ENCODE measurements around the gene IKZF3. TPM values are rescaled to one million over a fixed set of nuclear protein-coding genes. Genes with fewer than 3 reads are reported as not detected.

The IKZF3 gene
- total RNA-seq, 1 experiment from 2014 or later = 0.81 TPM

DNA sequence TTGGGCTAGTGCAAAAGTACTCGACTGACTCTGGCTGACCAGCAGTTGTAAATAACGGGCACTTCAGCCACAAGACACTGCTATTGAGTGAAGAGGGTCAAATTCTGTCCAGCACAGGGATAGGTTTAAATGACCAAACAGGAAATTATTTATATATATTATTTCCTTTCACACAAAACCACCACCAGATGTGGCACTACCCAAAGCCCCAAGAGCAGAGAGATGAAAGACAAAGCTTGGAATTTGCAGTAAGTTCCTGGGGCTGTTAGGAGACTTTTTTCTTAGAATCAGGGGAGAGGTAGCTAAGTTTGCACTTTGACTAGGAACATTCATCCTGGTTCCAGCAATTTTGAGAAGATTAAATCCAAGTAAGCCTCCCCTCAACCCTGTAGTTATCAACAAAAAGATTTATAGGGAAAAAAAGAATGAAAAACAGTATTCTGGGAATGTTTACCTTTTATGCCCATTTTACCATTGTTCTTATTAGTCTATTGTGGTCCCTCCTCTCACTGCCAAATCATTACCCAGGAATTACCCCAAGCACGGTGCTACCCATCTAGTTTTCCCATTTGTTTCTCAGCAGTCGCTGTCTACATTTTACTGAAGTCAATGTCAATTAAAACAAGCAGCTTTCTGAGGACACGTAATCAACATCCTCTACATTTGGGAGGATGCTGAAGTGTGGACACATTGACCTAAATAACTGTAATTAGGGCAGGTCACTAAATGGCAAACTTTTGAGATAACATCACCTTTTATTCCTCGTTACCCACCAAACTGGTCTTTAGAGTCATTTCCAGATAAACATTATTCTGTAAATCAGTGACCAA lies 82.9 kb downstream of the IKZF3 start (continued):
- TF ChIP-seq, protein P1, sequence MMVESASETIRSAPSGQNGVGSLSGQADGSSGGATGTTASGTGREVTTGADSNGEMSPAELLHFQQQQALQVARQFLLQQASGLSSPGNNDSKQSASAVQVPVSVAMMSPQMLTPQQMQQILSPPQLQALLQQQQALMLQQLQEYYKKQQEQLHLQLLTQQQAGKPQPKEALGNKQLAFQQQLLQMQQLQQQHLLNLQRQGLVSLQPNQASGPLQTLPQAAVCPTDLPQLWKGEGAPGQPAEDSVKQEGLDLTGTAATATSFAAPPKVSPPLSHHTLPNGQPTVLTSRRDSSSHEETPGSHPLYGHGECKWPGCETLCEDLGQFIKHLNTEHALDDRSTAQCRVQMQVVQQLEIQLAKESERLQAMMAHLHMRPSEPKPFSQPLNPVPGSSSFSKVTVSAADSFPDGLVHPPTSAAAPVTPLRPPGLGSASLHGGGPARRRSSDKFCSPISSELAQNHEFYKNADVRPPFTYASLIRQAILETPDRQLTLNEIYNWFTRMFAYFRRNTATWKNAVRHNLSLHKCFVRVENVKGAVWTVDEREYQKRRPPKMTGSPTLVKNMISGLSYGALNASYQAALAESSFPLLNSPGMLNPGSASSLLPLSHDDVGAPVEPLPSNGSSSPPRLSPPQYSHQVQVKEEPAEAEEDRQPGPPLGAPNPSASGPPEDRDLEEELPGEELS (CRISPR knock-in tag; IDR thresholded peaks at IDR 0.05) = no peak
- no peak for TF ChIP-seq ZBTB21 (CRISPR knock-in tag; IDR thresholded peaks at IDR 0.05; ENCODE audit: borderline replicate concordance)
- TF ChIP-seq, protein P2, sequence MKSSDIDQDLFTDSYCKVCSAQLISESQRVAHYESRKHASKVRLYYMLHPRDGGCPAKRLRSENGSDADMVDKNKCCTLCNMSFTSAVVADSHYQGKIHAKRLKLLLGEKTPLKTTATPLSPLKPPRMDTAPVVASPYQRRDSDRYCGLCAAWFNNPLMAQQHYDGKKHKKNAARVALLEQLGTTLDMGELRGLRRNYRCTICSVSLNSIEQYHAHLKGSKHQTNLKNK (CRISPR knock-in tag; IDR thresholded peaks at IDR 0.05) = no peak
- TF ChIP-seq CBFB (CRISPR knock-in tag; IDR thresholded peaks at IDR 0.05; ENCODE audit: low read depth) = no peak
- TF ChIP-seq FOXK1 (CRISPR knock-in tag; IDR thresholded peaks at IDR 0.05) = no peak
- TF ChIP-seq, protein P3, sequence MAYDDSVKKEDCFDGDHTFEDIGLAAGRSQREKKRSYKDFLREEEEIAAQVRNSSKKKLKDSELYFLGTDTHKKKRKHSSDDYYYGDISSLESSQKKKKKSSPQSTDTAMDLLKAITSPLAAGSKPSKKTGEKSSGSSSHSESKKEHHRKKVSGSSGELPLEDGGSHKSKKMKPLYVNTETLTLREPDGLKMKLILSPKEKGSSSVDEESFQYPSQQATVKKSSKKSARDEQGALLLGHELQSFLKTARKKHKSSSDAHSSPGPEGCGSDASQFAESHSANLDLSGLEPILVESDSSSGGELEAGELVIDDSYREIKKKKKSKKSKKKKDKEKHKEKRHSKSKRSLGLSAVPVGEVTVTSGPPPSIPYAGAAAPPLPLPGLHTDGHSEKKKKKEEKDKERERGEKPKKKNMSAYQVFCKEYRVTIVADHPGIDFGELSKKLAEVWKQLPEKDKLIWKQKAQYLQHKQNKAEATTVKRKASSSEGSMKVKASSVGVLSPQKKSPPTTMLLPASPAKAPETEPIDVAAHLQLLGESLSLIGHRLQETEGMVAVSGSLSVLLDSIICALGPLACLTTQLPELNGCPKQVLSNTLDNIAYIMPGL (CRISPR knock-in tag; IDR thresholded peaks at IDR 0.05) = no peak
- TF ChIP-seq, protein P4, sequence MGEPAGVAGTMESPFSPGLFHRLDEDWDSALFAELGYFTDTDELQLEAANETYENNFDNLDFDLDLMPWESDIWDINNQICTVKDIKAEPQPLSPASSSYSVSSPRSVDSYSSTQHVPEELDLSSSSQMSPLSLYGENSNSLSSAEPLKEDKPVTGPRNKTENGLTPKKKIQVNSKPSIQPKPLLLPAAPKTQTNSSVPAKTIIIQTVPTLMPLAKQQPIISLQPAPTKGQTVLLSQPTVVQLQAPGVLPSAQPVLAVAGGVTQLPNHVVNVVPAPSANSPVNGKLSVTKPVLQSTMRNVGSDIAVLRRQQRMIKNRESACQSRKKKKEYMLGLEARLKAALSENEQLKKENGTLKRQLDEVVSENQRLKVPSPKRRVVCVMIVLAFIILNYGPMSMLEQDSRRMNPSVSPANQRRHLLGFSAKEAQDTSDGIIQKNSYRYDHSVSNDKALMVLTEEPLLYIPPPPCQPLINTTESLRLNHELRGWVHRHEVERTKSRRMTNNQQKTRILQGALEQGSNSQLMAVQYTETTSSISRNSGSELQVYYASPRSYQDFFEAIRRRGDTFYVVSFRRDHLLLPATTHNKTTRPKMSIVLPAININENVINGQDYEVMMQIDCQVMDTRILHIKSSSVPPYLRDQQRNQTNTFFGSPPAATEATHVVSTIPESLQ (CRISPR knock-in tag; IDR thresholded peaks at IDR 0.05) = no peak
- TF ChIP-seq, protein P5, sequence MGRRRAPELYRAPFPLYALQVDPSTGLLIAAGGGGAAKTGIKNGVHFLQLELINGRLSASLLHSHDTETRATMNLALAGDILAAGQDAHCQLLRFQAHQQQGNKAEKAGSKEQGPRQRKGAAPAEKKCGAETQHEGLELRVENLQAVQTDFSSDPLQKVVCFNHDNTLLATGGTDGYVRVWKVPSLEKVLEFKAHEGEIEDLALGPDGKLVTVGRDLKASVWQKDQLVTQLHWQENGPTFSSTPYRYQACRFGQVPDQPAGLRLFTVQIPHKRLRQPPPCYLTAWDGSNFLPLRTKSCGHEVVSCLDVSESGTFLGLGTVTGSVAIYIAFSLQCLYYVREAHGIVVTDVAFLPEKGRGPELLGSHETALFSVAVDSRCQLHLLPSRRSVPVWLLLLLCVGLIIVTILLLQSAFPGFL (CRISPR knock-in tag; IDR thresholded peaks at IDR 0.05; ENCODE audit: borderline replicate concordance) = no peak
- TF ChIP-seq, protein P6, sequence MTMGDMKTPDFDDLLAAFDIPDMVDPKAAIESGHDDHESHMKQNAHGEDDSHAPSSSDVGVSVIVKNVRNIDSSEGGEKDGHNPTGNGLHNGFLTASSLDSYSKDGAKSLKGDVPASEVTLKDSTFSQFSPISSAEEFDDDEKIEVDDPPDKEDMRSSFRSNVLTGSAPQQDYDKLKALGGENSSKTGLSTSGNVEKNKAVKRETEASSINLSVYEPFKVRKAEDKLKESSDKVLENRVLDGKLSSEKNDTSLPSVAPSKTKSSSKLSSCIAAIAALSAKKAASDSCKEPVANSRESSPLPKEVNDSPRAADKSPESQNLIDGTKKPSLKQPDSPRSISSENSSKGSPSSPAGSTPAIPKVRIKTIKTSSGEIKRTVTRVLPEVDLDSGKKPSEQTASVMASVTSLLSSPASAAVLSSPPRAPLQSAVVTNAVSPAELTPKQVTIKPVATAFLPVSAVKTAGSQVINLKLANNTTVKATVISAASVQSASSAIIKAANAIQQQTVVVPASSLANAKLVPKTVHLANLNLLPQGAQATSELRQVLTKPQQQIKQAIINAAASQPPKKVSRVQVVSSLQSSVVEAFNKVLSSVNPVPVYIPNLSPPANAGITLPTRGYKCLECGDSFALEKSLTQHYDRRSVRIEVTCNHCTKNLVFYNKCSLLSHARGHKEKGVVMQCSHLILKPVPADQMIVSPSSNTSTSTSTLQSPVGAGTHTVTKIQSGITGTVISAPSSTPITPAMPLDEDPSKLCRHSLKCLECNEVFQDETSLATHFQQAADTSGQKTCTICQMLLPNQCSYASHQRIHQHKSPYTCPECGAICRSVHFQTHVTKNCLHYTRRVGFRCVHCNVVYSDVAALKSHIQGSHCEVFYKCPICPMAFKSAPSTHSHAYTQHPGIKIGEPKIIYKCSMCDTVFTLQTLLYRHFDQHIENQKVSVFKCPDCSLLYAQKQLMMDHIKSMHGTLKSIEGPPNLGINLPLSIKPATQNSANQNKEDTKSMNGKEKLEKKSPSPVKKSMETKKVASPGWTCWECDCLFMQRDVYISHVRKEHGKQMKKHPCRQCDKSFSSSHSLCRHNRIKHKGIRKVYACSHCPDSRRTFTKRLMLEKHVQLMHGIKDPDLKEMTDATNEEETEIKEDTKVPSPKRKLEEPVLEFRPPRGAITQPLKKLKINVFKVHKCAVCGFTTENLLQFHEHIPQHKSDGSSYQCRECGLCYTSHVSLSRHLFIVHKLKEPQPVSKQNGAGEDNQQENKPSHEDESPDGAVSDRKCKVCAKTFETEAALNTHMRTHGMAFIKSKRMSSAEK (CRISPR knock-in tag; IDR thresholded peaks at IDR 0.05; ENCODE audit: borderline replicate concordance) = no peak
- TF ChIP-seq, protein P7, sequence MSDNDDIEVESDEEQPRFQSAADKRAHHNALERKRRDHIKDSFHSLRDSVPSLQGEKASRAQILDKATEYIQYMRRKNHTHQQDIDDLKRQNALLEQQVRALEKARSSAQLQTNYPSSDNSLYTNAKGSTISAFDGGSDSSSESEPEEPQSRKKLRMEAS (CRISPR knock-in tag; IDR thresholded peaks at IDR 0.05) = no peak
- TF ChIP-seq ATF1 (CRISPR knock-in tag; IDR thresholded peaks at IDR 0.05) = no peak
- TF ChIP-seq ZNF219 (CRISPR knock-in tag; IDR thresholded peaks at IDR 0.05; ENCODE audit: borderline replicate concordance) = no peak
